PC-3 (cell line): ENCODE results near the gene APBA1. TPM values are rescaled to one million over a fixed set of nuclear protein-coding genes. Genes with fewer than 3 reads are reported as not detected.
A peak's percentile ranks its signal among the peaks of the same experiment; 100 is the strongest.

Experiments
- ATAC-seq: fragments of 200-7000 bp; cut with Tn5 transposase; 2 replicates; pipeline ENCODE4 v1.9.1; 2020; ENCODE audit warnings: mild to moderate bottlenecking, moderate library complexity
- BruUV-seq: library from RNA; stranded (reverse); fragments of 400-500 nt; replicated peaks from 2 replicates; lab custom pipeline; 2021; lab: Mats Ljungman, UMichigan
- CTCF ChIA-PET: fragments of 300-600 bp; sonication (Branson Sonifier 250); formaldehyde crosslinking; loops from one replicate; lab custom pipeline; 2022; ENCODE audit warnings: antibody characterized with exemption; lab: Charles Lee
- POLR2A ChIA-PET: fragments of 300-600 bp; sonication (Branson Sonifier 250); formaldehyde crosslinking; loops from one replicate; lab custom pipeline; 2022; ENCODE audit warnings: antibody characterized with exemption; ENCODE audit not compliant: unreplicated experiment; lab: Charles Lee
- DNase-seq: peaks from one replicate; pipeline ENCODE4 v3.0.0-alpha.2; 2015
- H2AFZ ChIP-seq: fragments of 300-600 bp; sonication (generic); 2 replicates; pipeline ENCODE4 v1.6.0; 2016; ENCODE audit warnings: antibody characterized with exemption, low read length
- H3F3A ChIP-seq: fragments of 300-600 bp; sonication (generic); one replicate; pipeline ENCODE4 v1.6.0; 2017; ENCODE audit warnings: antibody characterized with exemption, low read length, control low read depth, mild to moderate bottlenecking; ENCODE audit not compliant: unreplicated experiment
- H3K27ac ChIP-seq: fragments of 300-600 bp; sonication (generic); 2 replicates; pipeline ENCODE4 v1.5.1; 2016; ENCODE audit warnings: mild to moderate bottlenecking, low read length
- H3K27me3 ChIP-seq: fragments of 300-600 bp; sonication (generic); 2 replicates; pipeline ENCODE4 v1.6.1; 2016; ENCODE audit warnings: low read length, mixed read lengths
- H3K36me3 ChIP-seq: fragments of 300-600 bp; sonication (generic); 2 replicates; pipeline ENCODE4 v1.6.1; 2016; ENCODE audit warnings: low read depth, mixed run types, low read length, mixed read lengths
- H3K4me1 ChIP-seq: fragments of 300-600 bp; sonication (generic); 2 replicates; pipeline ENCODE4 v1.5.1; 2016; ENCODE audit warnings: low read length; ENCODE audit not compliant: insufficient read depth
- H3K4me2 ChIP-seq: fragments of 300-600 bp; sonication (generic); 2 replicates; pipeline ENCODE4 v1.6.0; 2016; ENCODE audit warnings: low read length
- H3K4me3 ChIP-seq: fragments of 300-600 bp; sonication (generic); 2 replicates; pipeline ENCODE4 v1.5.1; 2016; ENCODE audit warnings: mild to moderate bottlenecking, low read length, mixed read lengths
- H3K79me2 ChIP-seq: fragments of 300-600 bp; sonication (generic); 2 replicates; pipeline ENCODE4 v1.6.1; 2017; ENCODE audit warnings: low read length, mixed read lengths
- H3K9ac ChIP-seq: fragments of 300-600 bp; sonication (generic); 2 replicates; pipeline ENCODE4 v1.6.0; 2016; ENCODE audit warnings: mild to moderate bottlenecking, low read length
- H3K9me2 ChIP-seq: fragments of 300-600 bp; sonication (generic); replicated peaks from 2 replicates; pipeline ENCODE4 v1.6.1; 2016; ENCODE audit warnings: mixed run types, low read length, mixed read lengths
- H3K9me3 ChIP-seq: fragments of 300-600 bp; sonication (generic); 2 replicates; pipeline ENCODE4 v1.6.1; 2016; ENCODE audit warnings: low read length, mixed read lengths
- H4K20me1 ChIP-seq: fragments of 300-600 bp; sonication (generic); 2 replicates; pipeline ENCODE4 v1.6.1; 2016; ENCODE audit warnings: low read length, mixed read lengths
- CTCF ChIP-seq: fragments of 300-600 bp; sonication (generic); conservative IDR thresholded peaks from 2 replicates; pipeline ENCODE4 v1.5.1; 2017; ENCODE audit warnings: antibody characterized with exemption, low read depth, mild to moderate bottlenecking, low read length
- EZH2 ChIP-seq: fragments of 300-600 bp; sonication (generic); IDR thresholded peaks from one replicate; pipeline ENCODE4 v1.6.1; 2017; ENCODE audit warnings: antibody characterized with exemption, mild to moderate bottlenecking, low read length; ENCODE audit not compliant: unreplicated experiment
- EZH2phosphoT487 ChIP-seq: fragments of 300-600 bp; sonication (generic); IDR thresholded peaks from 2 replicates; pipeline ENCODE4 v1.6.1; 2018; ENCODE audit warnings: mild to moderate bottlenecking, antibody characterized with exemption, low read length, borderline replicate concordance
- intact Hi-C: fragments of 100-400 bp; cut with micrococcal nuclease; formaldehyde crosslinking; loops from 2 replicates; pipeline ENCODE4 v1.9.0; 2023
- total RNA-seq: library from RNA; depleted of rRNA; stranded (reverse); fragments of >200 nt; gene quantifications from 2 replicates; pipeline ENCODE4 v1.2.3, GENCODE V29; 2014

The APBA1 gene
- total RNA-seq, 1 experiment from 2014 or later = 0.07 TPM

- H3K27me3 ChIP-seq = 0 out of 2 replicates have a peak, but pooled peaks cover 13% of the 10 kb centered on the region
- no peaks in the 10 kb centered on the region for H4K20me1 ChIP-seq
- no peak overlapping the region for H3K4me3 ChIP-seq
- H3F3A ChIP-seq = no peaks in the 10 kb centered on the region
- H3K27ac ChIP-seq = no peak overlapping the region
- POLR2A ChIA-PET = no interaction called here
- TF ChIP-seq CTCF = no peak
- no peak for TF ChIP-seq EZH2phosphoT487
- TF ChIP-seq EZH2 = no peak
- CTCF ChIA-PET = no interaction called here
- DNase-seq = no peak
- H3K79me2 ChIP-seq = no peaks in the 10 kb centered on the region
- intact Hi-C loops = no loop called here
- no peaks in the 10 kb centered on the region for H3K9me3 ChIP-seq
- no peak overlapping the region for H3K9ac ChIP-seq
- no TSS peak for BruUV-seq
- no peak overlapping the region for H2AFZ ChIP-seq
- H3K4me2 ChIP-seq = no peak overlapping the region
- ATAC-seq = no peak
- H3K36me3 ChIP-seq = no peaks in the 10 kb centered on the region
- H3K4me1 ChIP-seq = no peaks in the 10 kb centered on the region
- no peaks in the 10 kb centered on the region for H3K9me2 ChIP-seq
Observed at GRCh38 chr9:69504058-69504457, 168.1 kb downstream of the APBA1 start.

DNA sequence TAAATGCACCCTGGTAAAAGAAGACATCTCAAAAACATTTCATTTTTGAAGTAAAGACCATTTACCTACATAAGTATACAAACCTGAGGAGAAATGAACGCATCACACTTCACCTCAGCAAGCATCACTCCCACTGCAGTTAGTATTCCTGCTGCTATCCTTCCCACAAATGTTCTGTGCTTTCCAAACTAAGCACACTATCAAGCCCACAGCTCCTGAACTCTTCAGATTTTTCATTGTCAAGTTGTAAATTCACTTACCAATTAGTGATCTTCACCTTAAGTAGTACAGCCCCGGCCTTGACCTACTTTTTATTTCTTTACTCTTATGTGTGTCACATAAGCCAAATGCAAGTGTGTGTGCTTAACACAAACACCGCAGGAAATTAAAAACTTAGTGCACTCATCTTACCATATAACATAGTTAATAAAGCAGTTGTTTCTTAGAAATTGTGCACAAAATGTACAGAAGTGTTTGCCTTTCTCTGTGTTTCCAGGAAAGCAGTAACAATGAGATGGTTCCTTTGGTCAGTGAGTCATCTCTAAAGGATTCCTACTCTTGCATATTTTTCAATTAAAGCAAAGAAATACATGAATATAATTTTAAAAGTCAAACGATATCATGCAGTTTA lies 169.4 kb downstream of the APBA1 start:
- no TSS peak for BruUV-seq
- Histone ChIP-seq H3K9me2 (no peaks in the 10 kb centered on the region), H3K36me3 (no peaks in the 10 kb centered on the region), H3K4me1 (no peaks in the 10 kb centered on the region), H4K20me1 (no peaks in the 10 kb centered on the region), H3K9me3 (no peaks in the 10 kb centered on the region), H3K27me3 (peaks cover 20% of the 10 kb centered on the region; the same call in 1 of the 2 replicates), H3K4me2 (no peak overlapping the region), H3K9ac (no peak overlapping the region), H3K79me2 (no peaks in the 10 kb centered on the region), H2AFZ (no peak overlapping the region), H3K4me3 (no peak overlapping the region), H3F3A (no peaks in the 10 kb centered on the region), H3K27ac (no peak overlapping the region)
- POLR2A ChIA-PET = no interaction called here
- DNase-seq (peak; percentile 11), ATAC-seq (no peak)
- TF ChIP-seq EZH2 = no peak
- TF ChIP-seq EZH2phosphoT487 = no peak
- no peak for TF ChIP-seq CTCF
- intact Hi-C loops = no loop called here
- CTCF ChIA-PET = no interaction called here

- H3K27ac ChIP-seq = no peak overlapping the region
- no peak overlapping the region for H3K9ac ChIP-seq
- ATAC-seq (no peak), DNase-seq (no peak)
- no peak for TF ChIP-seq EZH2
- no peak for TF ChIP-seq CTCF
- TF ChIP-seq EZH2phosphoT487 = no peak
- no peaks in the 10 kb centered on the region for H4K20me1 ChIP-seq
- POLR2A ChIA-PET = no interaction called here
- no peaks in the 10 kb centered on the region for H3K36me3 ChIP-seq
- intact Hi-C loops = no loop called here
- no peaks in the 10 kb centered on the region for H3K4me1 ChIP-seq
- no peaks in the 10 kb centered on the region for H3K9me3 ChIP-seq
- no peak overlapping the region for H3K4me3 ChIP-seq
- BruUV-seq = no TSS peak
- no peak overlapping the region for H3K4me2 ChIP-seq
- CTCF ChIA-PET = no interaction called here
- peaks cover 24% of the 10 kb centered on the region; the same call in 1 of the 2 replicates for H3K27me3 ChIP-seq
- H3K9me2 ChIP-seq = no peaks in the 10 kb centered on the region
- no peaks in the 10 kb centered on the region for H3K79me2 ChIP-seq
- no peak overlapping the region for H2AFZ ChIP-seq
- H3F3A ChIP-seq = no peaks in the 10 kb centered on the region
Observed at GRCh38 chr9:69500896-69501295, 171.3 kb downstream of the APBA1 start.
